ENCODE measurements around the gene FGF19. TPM values are rescaled to one million over a fixed set of nuclear protein-coding genes. Genes with fewer than 3 reads are reported as not detected.

FGF19 gene
- total RNA-seq, 1 experiment from 2014 or later: not detected

DNA sequence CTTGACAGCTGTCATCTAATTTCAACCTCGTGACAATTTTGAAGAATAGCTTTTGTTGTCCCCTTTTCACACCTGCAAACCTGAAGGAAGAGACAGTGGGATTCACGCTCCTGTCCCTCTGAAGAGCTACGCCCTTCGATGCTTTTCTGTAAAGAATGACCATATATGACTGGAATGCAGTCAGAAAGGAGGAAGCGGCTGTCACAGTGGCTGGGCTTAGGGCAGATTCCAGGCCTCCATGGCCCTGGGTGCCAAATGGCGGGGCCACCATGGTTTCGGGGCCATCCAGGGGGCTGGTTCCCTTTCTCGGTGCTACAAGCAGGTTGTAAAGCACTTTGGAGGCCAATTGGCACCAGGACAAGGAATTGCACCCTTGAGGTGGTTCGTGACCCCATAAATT lies 22.2 kb upstream of the FGF19 start:
- CTCF ChIA-PET: no interaction called here

GRCh38 chr11:69721745-69722144 lies 17.9 kb upstream of the FGF19 start:
- Histone ChIP-seq H3K4me2 (ENCODE audit: low read length) (peak overlapping the region; percentile 52), H3K9ac (ENCODE audit: low read length) (no peak overlapping the region), H4K20me1 (ENCODE audit: low read length) (no peaks in the 10 kb centered on the region), H3K27me3 (ENCODE audit: low read length) (no peaks in the 10 kb centered on the region), H3K9me3 (ENCODE audit: low read length) (no peaks in the 10 kb centered on the region), H3K36me3 (ENCODE audit: low read depth, low read length) (no peaks in the 10 kb centered on the region), H3K4me1 (ENCODE audit: insufficient read depth, low read length) (no peaks in the 10 kb centered on the region), H3K4me3 (ENCODE audit: low read length) (peak overlapping the region; percentile 22; the same call in 1 of the 2 replicates), H3K79me2 (ENCODE audit: low read length) (no peaks in the 10 kb centered on the region), H3K27ac (ENCODE audit: low read length) (no peak overlapping the region), H2AFZ (ENCODE audit: low read length) (peak overlapping the region; percentile 61), H3K9me2 (replicated peaks; ENCODE audit: low read length) (no peaks in the 10 kb centered on the region), H3F3A (ENCODE audit: low read length, unreplicated experiment) (no peaks in the 10 kb centered on the region)
- no TSS peak for BruUV-seq (replicated peaks)
- CTCF ChIA-PET: no interaction called here
- intact Hi-C loops (cut with micrococcal nuclease): no loop called here
- DNase-seq: peak; percentile 74
- POLR2A ChIA-PET (ENCODE audit: unreplicated experiment): no interaction called here
- peak; percentile 83 for ATAC-seq
- TF ChIP-seq, protein P1, sequence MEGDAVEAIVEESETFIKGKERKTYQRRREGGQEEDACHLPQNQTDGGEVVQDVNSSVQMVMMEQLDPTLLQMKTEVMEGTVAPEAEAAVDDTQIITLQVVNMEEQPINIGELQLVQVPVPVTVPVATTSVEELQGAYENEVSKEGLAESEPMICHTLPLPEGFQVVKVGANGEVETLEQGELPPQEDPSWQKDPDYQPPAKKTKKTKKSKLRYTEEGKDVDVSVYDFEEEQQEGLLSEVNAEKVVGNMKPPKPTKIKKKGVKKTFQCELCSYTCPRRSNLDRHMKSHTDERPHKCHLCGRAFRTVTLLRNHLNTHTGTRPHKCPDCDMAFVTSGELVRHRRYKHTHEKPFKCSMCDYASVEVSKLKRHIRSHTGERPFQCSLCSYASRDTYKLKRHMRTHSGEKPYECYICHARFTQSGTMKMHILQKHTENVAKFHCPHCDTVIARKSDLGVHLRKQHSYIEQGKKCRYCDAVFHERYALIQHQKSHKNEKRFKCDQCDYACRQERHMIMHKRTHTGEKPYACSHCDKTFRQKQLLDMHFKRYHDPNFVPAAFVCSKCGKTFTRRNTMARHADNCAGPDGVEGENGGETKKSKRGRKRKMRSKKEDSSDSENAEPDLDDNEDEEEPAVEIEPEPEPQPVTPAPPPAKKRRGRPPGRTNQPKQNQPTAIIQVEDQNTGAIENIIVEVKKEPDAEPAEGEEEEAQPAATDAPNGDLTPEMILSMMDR (conservative IDR thresholded peaks at IDR 0.05; ENCODE audit: low read depth, low read length): peak; percentile 88
- TF ChIP-seq EZH2 (IDR thresholded peaks at IDR 0.05; ENCODE audit: low read length, unreplicated experiment): no peak

More for the DNA sequence above, 22.2 kb upstream of the FGF19 start:
- no peaks in the 10 kb centered on the region for H3K4me1 ChIP-seq (ENCODE audit: insufficient read depth, low read length)
- no peak overlapping the region for H3K4me2 ChIP-seq (ENCODE audit: low read length)
- ATAC-seq: no peak
- no peaks in the 10 kb centered on the region for H3K9me3 ChIP-seq (ENCODE audit: low read length)
- no peaks in the 10 kb centered on the region for H3F3A ChIP-seq (ENCODE audit: low read length, unreplicated experiment)
- intact Hi-C loops (cut with micrococcal nuclease): no loop called here
- no peaks in the 10 kb centered on the region for H4K20me1 ChIP-seq (ENCODE audit: low read length)
- no peak for DNase-seq
- H3K9ac ChIP-seq (ENCODE audit: low read length): no peak overlapping the region
- POLR2A ChIA-PET (ENCODE audit: unreplicated experiment): no interaction called here
- H3K4me3 ChIP-seq (ENCODE audit: low read length): no peak overlapping the region
- no peak overlapping the region for H3K27ac ChIP-seq (ENCODE audit: low read length)
- no TSS peak for BruUV-seq (replicated peaks)
- no peaks in the 10 kb centered on the region for H3K79me2 ChIP-seq (ENCODE audit: low read length)
- H2AFZ ChIP-seq (ENCODE audit: low read length): no peak overlapping the region
- no peaks in the 10 kb centered on the region for H3K36me3 ChIP-seq (ENCODE audit: low read depth, low read length)
- TF ChIP-seq EZH2phosphoT487 (IDR thresholded peaks at IDR 0.05; ENCODE audit: borderline replicate concordance, low read length) (no peak), EZH2 (IDR thresholded peaks at IDR 0.05; ENCODE audit: low read length, unreplicated experiment) (no peak)
- TF ChIP-seq, protein P1 (conservative IDR thresholded peaks at IDR 0.05; ENCODE audit: low read depth, low read length): no peak
- H3K9me2 ChIP-seq (replicated peaks; ENCODE audit: low read length): no peaks in the 10 kb centered on the region
- H3K27me3 ChIP-seq (ENCODE audit: low read length): no peaks in the 10 kb centered on the region; the same call in 1 of the 2 replicates

- ChIA-PET CTCF (no interaction called here), POLR2A (ENCODE audit: unreplicated experiment) (no interaction called here)
- Histone ChIP-seq H3K79me2 (ENCODE audit: low read length) (no peaks in the 10 kb centered on the region), H3K9ac (ENCODE audit: low read length) (no peak overlapping the region), H3K4me2 (ENCODE audit: low read length) (no peak overlapping the region; the same call in 1 of the 2 replicates), H3K4me3 (ENCODE audit: low read length) (no peak overlapping the region), H2AFZ (ENCODE audit: low read length) (peak overlapping the region; percentile 61; the same call in 1 of the 2 replicates), H3K27ac (ENCODE audit: low read length) (no peak overlapping the region), H3K9me2 (replicated peaks; ENCODE audit: low read length) (no peaks in the 10 kb centered on the region), H3K36me3 (ENCODE audit: low read depth, low read length) (no peaks in the 10 kb centered on the region), H3K9me3 (ENCODE audit: low read length) (no peaks in the 10 kb centered on the region), H3F3A (ENCODE audit: low read length, unreplicated experiment) (no peaks in the 10 kb centered on the region), H4K20me1 (ENCODE audit: low read length) (no peaks in the 10 kb centered on the region), H3K27me3 (ENCODE audit: low read length) (no peaks in the 10 kb centered on the region), H3K4me1 (ENCODE audit: insufficient read depth, low read length) (no peaks in the 10 kb centered on the region)
- intact Hi-C loops (cut with micrococcal nuclease): no loop called here
- TF ChIP-seq, protein P1 (conservative IDR thresholded peaks at IDR 0.05; ENCODE audit: low read depth, low read length): no peak
- TF ChIP-seq EZH2phosphoT487 (IDR thresholded peaks at IDR 0.05; ENCODE audit: borderline replicate concordance, low read length): no peak
- TF ChIP-seq EZH2 (IDR thresholded peaks at IDR 0.05; ENCODE audit: low read length, unreplicated experiment): no peak
- ATAC-seq: no peak
- DNase-seq: no peak
- no TSS peak for BruUV-seq (replicated peaks)
These were observed 17.3 kb upstream of the FGF19 start for GRCh38 chr11:69721106-69721505.
